Naive thymus-derived CD8-positive, alpha-beta T cell (primary cell): ENCODE measurements around the gene USF3. TPM values are rescaled to one million over a fixed set of nuclear protein-coding genes. Genes with fewer than 3 reads are reported as not detected.

Experiments
- ATAC-seq, 2 donors: fragments of 150-1000 bp; cut with Tn5 transposase in 1 of 2; sonication (Bioruptor Pico), chemical (Tn5 transposase) in 1 of 2; 1 replicate in 1 of 2; 2 replicates in 1 of 2; pipeline ENCODE4 v1.10.0; 2021; ENCODE audit warnings: mild to moderate bottlenecking in 2 of 2, moderate library complexity in 2 of 2
- POLR2A ChIA-PET: fragments of 350-600 bp; sonication (Branson Sonifier 250); formaldehyde crosslinking; loops from one replicate; lab custom pipeline; 2021; ENCODE audit warnings: antibody characterized with exemption; lab: Charles Lee
- DNase-seq, 10 donors: peaks; one replicate each; pipeline versions ENCODE4 v3.0.0 to v3.0.0-alpha.2; 2020 to 2022
- H3K27ac Mint-ChIP-seq, 10 donors: one replicate each; pipeline ENCODE4 v1.8.0; 2020 to 2022; ENCODE audit warnings: mild to moderate bottlenecking in 10 of 10, mixed read lengths in 10 of 10, moderate library complexity in 4 of 10, inconsistent platforms in 1 of 10
- H3K27me3 Mint-ChIP-seq, 5 donors: one replicate each; pipeline ENCODE4 v1.8.0; 2021 to 2022; ENCODE audit warnings: mixed read lengths in 5 of 5
- H3K36me3 Mint-ChIP-seq, 3 donors: one replicate each; pipeline ENCODE4 v1.8.0; 2020 to 2022; ENCODE audit warnings: mixed read lengths in 3 of 3, mild to moderate bottlenecking in 2 of 3, inconsistent platforms in 1 of 3
- H3K4me1 Mint-ChIP-seq, 4 donors: one replicate each; pipeline ENCODE4 v1.8.0; 2021 to 2022; ENCODE audit warnings: mixed read lengths in 4 of 4
- H3K4me3 Mint-ChIP-seq, 10 donors: one replicate each; pipeline ENCODE4 v1.8.0; 2020 to 2022; ENCODE audit warnings: mild to moderate bottlenecking in 10 of 10, mixed read lengths in 10 of 10, moderate library complexity in 6 of 10, inconsistent platforms in 1 of 10
- H3K9me3 Mint-ChIP-seq, 9 donors: one replicate each; pipeline ENCODE4 v1.8.0; 2020 to 2022; ENCODE audit warnings: mixed read lengths in 9 of 9, mild to moderate bottlenecking in 3 of 9, inconsistent platforms in 1 of 9, moderate library complexity in 1 of 9
- polyA plus RNA-seq, 3 donors: library from polyadenylated mRNA; unstranded; fragments of 300-500 nt; fragmentation: Illumina TruSeq; gene quantifications; one replicate each; pipeline ENCODE4 v1.2.3, GENCODE V29; 2021
- total RNA-seq, 8 experiments: library from RNA in 2 of 8; stranded (reverse) in 2 of 8; gene quantifications; one replicate each; pipeline ENCODE4 v1.2.3 and lab custom pipeline; 2021 to 2026

Gene USF3
- total and polyA plus RNA-seq, 5 experiments from 2014 or later, result 2.4 to 25.2 (median 4.3) TPM

DNA sequence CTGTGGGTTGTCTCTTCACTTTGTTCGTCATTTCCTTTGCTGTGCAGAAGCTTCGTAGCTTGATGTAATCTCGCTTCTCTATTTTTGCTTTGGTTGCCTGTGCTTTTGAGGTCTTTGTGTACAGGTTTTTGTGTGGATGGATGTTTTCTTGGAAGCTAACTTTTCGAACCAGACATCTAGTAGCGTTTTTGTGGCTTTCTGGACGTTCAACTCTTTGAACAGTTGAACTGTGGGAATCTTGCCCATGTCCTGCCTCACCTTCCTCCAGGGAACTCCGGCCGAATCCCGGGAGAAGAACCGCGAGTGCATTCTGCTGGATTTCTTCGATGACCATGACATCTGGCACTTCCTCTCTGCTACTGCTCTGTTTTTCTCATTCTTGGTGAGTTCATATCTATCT, 70.6 kb downstream of the USF3 start:
- Mint-ChIP-seq H3K4me3 (peak overlapping the region in 2 of 10 donors; percentile 9 to 63), H3K4me1 (peaks cover 1 to 19% (median 7%) of the 10 kb centered on the region in 4 donors), H3K9me3 (no peaks in the 10 kb centered on the region), H3K36me3 (peaks cover 17 to 92% (median 37%) of the 10 kb centered on the region in 3 donors), H3K27me3 (no peaks in the 10 kb centered on the region), H3K27ac (peak overlapping the region in 6 of 10 donors; percentile 45 to 93 (median 58))
- DNase-seq (no peak), ATAC-seq (no peak)
- POLR2A ChIA-PET, result no interaction called here

DNA sequence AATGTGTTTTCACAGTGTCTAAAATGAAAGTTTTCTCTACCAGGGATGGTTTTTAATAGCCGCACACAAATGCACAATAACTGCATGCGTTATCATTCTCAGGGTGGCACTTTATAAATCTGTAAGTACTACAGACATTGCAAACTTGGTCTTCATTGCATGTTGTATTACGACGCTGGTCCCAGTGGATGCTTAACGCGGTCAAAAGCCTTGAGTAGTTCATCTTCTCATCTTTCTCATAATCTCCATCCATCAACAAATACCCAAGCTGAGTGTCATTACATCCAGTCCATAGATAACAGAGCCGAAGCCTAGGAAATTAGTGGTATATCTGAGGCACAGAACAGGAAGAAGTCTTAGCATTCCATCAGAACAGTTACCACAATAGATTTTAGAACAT, 72.6 kb downstream of the USF3 start:
- no peak for DNase-seq
- no peak overlapping the region for H3K27ac Mint-ChIP-seq
- no peaks in the 10 kb centered on the region for H3K9me3 Mint-ChIP-seq
- H3K4me1 Mint-ChIP-seq, result peaks cover 1 to 25% (median 7%) of the 10 kb centered on the region in 4 donors
- no peak for ATAC-seq
- POLR2A ChIA-PET, result no interaction called here
- H3K27me3 Mint-ChIP-seq, result no peaks in the 10 kb centered on the region
- H3K36me3 Mint-ChIP-seq, result peaks cover 17 to 93% (median 40%) of the 10 kb centered on the region in 3 donors
- no peak overlapping the region for H3K4me3 Mint-ChIP-seq

- ATAC-seq, result no peak
- no peak for DNase-seq
- H3K9me3 Mint-ChIP-seq, result no peaks in the 10 kb centered on the region
- no peak overlapping the region for H3K27ac Mint-ChIP-seq
- H3K4me3 Mint-ChIP-seq, result no peak overlapping the region
- H3K4me1 Mint-ChIP-seq, result peaks cover 1 to 25% (median 7%) of the 10 kb centered on the region in 4 donors
- H3K27me3 Mint-ChIP-seq, result no peaks in the 10 kb centered on the region
- peaks cover 17 to 91% (median 38%) of the 10 kb centered on the region in 3 donors for H3K36me3 Mint-ChIP-seq
- POLR2A ChIA-PET, result no interaction called here
These were observed 73.1 kb downstream of the USF3 start for GRCh38 chr3:113623324-113623723.

DNA sequence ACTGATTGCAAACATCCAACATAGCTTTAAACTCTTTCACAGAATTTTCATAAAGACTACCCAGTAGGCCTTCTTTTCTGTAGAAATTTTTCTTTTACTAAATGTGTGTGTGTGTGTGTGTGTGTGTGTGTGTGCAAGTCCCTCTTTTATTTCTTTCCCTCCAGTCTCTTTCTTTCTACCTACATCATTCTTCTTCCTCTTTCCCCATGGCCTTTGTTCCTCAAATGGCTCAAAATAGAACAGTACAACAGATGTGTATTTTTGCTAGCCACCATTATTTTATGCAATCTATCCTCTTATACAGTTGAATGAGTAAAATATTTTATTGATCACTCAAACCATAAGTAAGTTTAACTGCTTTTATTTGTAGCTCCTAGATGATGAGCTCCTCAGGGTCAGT, 76.4 kb downstream of the USF3 start:
- Mint-ChIP-seq H3K36me3 (peaks cover 8 to 84% (median 29%) of the 10 kb centered on the region in 3 donors), H3K4me3 (no peak overlapping the region), H3K27ac (peak overlapping the region in 5 of 10 donors; percentile 1 to 89 (median 37)), H3K27me3 (no peaks in the 10 kb centered on the region), H3K9me3 (no peaks in the 10 kb centered on the region), H3K4me1 (peaks cover 0 to 7% (median under 1%) of the 10 kb centered on the region in 4 donors)
- DNase-seq (no peak), ATAC-seq (no peak)
- POLR2A ChIA-PET, result no interaction called here

DNA sequence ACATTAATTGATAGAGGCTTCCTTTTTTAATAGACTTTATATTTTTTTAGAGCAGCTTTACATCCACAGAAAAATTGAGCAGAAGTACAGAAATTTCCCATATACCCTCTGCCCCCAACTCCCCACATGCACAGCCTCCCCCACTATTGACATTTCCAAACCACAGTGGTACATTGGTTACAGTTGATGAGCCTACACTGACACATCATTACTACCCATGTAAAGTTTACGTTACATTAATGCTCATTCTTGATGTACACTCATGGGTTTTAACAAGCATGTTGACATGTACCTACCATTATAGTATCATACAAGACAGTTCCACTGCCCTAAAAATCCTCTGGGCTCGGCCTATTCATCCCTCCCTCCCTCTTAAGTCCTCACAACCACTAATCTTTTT, 78.7 kb downstream of the USF3 start:
- no peaks in the 10 kb centered on the region for H3K27me3 Mint-ChIP-seq
- no peak overlapping the region for H3K27ac Mint-ChIP-seq
- H3K9me3 Mint-ChIP-seq, result no peaks in the 10 kb centered on the region
- no peak for DNase-seq
- peaks cover 0 to 85% (median 22%) of the 10 kb centered on the region in 3 donors for H3K36me3 Mint-ChIP-seq
- no peak for ATAC-seq
- POLR2A ChIA-PET, result no interaction called here
- H3K4me3 Mint-ChIP-seq, result no peak overlapping the region
- H3K4me1 Mint-ChIP-seq, result peaks cover 0 to 7% (median 0%) of the 10 kb centered on the region in 4 donors

- H3K4me3 Mint-ChIP-seq, result no peak overlapping the region
- ATAC-seq, result no peak
- H3K9me3 Mint-ChIP-seq, result no peaks in the 10 kb centered on the region
- H3K27ac Mint-ChIP-seq, result no peak overlapping the region
- no peak for DNase-seq
- peaks cover 0 to 90% (median 28%) of the 10 kb centered on the region in 3 donors for H3K36me3 Mint-ChIP-seq
- H3K27me3 Mint-ChIP-seq, result no peaks in the 10 kb centered on the region
- peaks cover 0 to 7% (median 0%) of the 10 kb centered on the region in 4 donors for H3K4me1 Mint-ChIP-seq
- POLR2A ChIA-PET, result no interaction called here
These were observed 80.5 kb downstream of the USF3 start for GRCh38 chr3:113615976-113616375.

DNA sequence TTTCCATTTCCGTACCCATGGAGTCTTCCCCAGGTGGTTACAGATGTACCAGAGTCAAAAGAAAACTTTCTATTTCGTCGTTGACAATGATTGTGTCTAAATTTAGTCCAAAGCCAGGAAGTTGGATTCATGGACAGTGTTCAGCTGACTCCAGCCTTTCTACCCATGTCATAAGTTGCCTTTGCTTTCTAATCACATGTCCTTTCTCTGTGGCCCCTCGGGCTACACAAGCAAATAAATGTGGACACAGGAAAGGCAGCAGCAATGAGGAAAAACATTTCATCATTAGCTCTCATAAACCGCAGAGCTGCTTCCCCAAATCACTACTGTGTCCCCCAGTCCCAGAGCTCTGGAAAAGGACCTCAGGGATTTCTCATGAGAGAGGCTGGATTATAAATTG, 82.0 kb downstream of the USF3 start:
- Mint-ChIP-seq H3K4me3 (no peak overlapping the region), H3K27ac (no peak overlapping the region), H3K27me3 (no peaks in the 10 kb centered on the region), H3K4me1 (no peaks in the 10 kb centered on the region), H3K9me3 (no peaks in the 10 kb centered on the region), H3K36me3 (peaks cover 3 to 90% (median 27%) of the 10 kb centered on the region in 3 donors)
- ATAC-seq (no peak), DNase-seq (no peak)
- POLR2A ChIA-PET, result no interaction called here

DNA sequence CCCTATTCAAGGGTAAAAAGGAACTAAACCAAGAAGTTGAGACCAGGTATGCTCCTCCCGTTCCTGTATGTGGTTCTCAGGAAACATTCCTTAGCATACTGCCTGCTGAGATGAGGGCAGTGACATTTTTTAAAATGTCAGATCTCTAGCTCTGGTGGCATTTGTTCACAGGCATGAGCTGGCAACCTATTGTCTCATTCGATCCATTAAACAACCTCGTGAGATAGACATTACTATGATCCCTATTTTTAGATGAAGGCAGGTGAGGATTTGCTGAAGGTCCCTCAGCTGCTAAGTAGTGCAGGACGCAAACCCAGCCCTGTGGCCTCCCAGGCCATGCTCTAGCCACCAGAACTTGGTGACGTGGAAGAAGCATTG, 89.2 kb downstream of the USF3 start:
- Mint-ChIP-seq H3K4me1 (peaks cover 16 to 33% (median 24%) of the 10 kb centered on the region in 4 donors), H3K9me3 (no peaks in the 10 kb centered on the region), H3K27ac (peak overlapping the region in 8 of 10 donors; percentile 35 to 86 (median 69)), H3K4me3 (peak overlapping the region in 8 of 10 donors; percentile 5 to 67 (median 43)), H3K27me3 (no peaks in the 10 kb centered on the region), H3K36me3 (peaks cover 9 to 89% (median 40%) of the 10 kb centered on the region in 3 donors)
- no peak for ATAC-seq
- POLR2A ChIA-PET, result no interaction called here
- no peak for DNase-seq

- POLR2A ChIA-PET, result no interaction called here
- Mint-ChIP-seq H3K36me3 (peaks cover 9 to 89% (median 39%) of the 10 kb centered on the region in 3 donors), H3K27ac (peak overlapping the region in 9 of 10 donors; percentile 35 to 86 (median 65)), H3K9me3 (no peaks in the 10 kb centered on the region), H3K27me3 (no peaks in the 10 kb centered on the region), H3K4me1 (peaks cover 16 to 33% (median 24%) of the 10 kb centered on the region in 4 donors), H3K4me3 (peak overlapping the region in 9 of 10 donors; percentile 5 to 82 (median 43))
- DNase-seq (peak in 8 of 10 donors; percentile 3 to 67 (median 44)), ATAC-seq (peak; percentile 91 to 96)
These were observed 89.8 kb downstream of the USF3 start for GRCh38 chr3:113606539-113607218.

DNA sequence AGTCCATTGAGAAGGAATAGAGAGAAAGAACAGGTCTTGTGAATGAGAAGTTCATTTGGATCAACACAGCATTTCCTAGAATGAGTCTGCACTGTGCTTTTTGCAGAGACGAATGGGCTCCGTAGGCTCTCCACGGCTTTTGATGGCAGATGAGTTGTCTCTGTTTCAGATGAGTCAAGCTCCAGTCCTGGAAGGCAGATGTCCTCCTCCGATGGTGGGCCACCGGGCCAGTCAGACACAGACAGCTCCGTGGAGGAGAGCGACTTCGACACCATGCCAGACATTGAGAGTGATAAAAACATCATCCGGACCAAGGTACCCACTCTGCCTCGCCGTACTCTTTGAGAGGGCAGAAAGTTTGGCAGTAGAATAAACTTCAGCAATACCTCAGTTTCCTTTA, 93.6 kb downstream of the USF3 start:
- H3K4me1 Mint-ChIP-seq, result peaks cover 16 to 28% (median 22%) of the 10 kb centered on the region in 4 donors
- no peak for DNase-seq
- POLR2A ChIA-PET, result no interaction called here
- peaks cover 0 to 68% (median 17%) of the 10 kb centered on the region in 3 donors for H3K36me3 Mint-ChIP-seq
- no peaks in the 10 kb centered on the region for H3K9me3 Mint-ChIP-seq
- H3K4me3 Mint-ChIP-seq, result no peak overlapping the region
- H3K27ac Mint-ChIP-seq, result peak overlapping the region in 1 of 10 donors; percentile 51
- no peak for ATAC-seq
- no peaks in the 10 kb centered on the region for H3K27me3 Mint-ChIP-seq

DNA sequence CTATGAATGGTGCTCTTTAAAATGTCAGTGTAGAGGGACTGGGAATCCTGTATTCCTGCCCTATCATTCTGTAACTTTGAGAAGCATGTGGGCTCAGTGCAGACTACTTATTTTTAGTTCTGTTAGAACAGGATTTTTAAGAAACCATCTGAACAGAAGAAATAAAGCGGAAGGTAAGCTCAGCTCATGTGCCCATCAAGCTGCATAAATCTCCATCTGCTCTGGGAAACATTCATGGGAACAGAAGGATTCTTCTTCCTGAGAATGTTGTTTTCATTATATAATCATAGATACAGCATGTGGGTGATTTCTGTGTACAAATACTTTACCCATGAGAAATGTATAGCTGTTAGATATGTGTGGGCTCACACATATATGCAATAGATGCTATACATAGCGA, 94.2 kb downstream of the USF3 start:
- Mint-ChIP-seq H3K36me3 (peaks cover 0 to 66% (median 19%) of the 10 kb centered on the region in 3 donors), H3K27ac (no peak overlapping the region), H3K9me3 (no peaks in the 10 kb centered on the region), H3K27me3 (no peaks in the 10 kb centered on the region), H3K4me3 (no peak overlapping the region), H3K4me1 (peaks cover 12 to 24% (median 18%) of the 10 kb centered on the region in 4 donors)
- DNase-seq (no peak), ATAC-seq (no peak)
- POLR2A ChIA-PET, result no interaction called here

DNA sequence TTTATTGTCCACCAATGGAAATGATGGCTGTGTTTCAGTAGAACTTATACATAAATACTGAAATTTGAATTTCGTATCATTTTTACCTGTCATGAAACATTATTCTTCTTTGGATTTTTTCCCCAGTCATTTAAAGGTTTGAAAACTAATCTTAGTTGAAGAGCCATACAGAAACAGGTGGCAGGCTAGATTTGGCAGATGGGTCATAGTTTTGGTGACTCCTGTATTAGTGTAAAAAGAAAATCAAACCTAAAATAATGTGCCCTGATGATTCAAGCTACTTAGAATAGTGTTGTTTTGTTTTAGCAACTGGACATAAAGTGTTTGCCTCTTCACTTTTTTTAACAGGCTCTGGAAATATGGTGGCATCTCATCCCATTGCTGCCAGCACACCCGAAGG, 95.2 kb downstream of the USF3 start:
- ATAC-seq (no peak), DNase-seq (no peak)
- POLR2A ChIA-PET, result no interaction called here
- H3K27me3 Mint-ChIP-seq, result no peaks in the 10 kb centered on the region
- H3K27ac Mint-ChIP-seq, result no peak overlapping the region
- H3K4me3 Mint-ChIP-seq, result no peak overlapping the region
- H3K4me1 Mint-ChIP-seq, result peaks cover 2 to 14% (median 8%) of the 10 kb centered on the region in 4 donors
- H3K9me3 Mint-ChIP-seq, result no peaks in the 10 kb centered on the region
- peaks cover 0 to 67% (median 22%) of the 10 kb centered on the region in 3 donors for H3K36me3 Mint-ChIP-seq

DNA sequence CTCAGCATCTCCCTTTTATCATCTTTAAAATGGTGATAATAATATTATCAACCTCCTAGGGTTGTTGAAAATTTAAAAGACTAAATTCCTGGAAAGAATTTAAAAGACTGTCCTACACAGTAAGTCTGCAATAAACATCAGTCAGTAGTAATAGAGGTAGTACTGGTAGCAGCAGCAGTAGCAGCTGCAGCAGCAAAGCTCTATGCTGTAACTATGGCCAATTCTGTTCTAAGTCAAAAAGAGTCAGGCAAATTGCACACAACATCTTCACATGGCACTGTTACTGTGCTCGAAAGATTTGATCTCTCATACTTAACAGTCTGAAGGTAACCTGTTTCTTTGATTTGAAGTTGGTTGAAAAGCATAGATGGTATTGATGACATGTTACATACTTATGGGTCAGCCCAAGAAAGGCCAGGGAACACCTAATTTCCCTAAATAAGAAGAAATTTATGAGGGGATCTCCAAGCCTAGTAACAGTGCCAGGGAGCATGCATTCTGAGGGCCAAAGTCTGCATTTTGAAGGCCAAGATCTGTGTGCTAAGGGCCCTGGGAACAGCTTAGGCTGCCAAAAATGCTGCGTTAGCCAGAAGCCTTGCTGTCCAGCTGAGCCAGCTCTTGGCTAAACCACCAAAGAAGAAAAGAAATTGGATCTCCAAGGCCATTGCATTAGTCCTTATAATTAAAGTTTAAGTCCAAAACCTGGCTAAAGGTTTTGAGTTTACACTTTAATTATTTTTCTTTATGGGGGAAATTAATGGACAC, 95.8 kb downstream of the USF3 start:
- Mint-ChIP-seq H3K36me3 (peaks cover 0 to 71% (median 25%) of the 10 kb centered on the region in 3 donors), H3K4me3 (no peak overlapping the region), H3K4me1 (peaks cover 6 to 8% (median 7%) of the 10 kb centered on the region in 4 donors), H3K27ac (no peak overlapping the region), H3K9me3 (no peaks in the 10 kb centered on the region), H3K27me3 (no peaks in the 10 kb centered on the region)
- DNase-seq, result no peak
- POLR2A ChIA-PET, result no interaction called here
- no peak for ATAC-seq
